Measurements from ENCODE around the gene SLC45A2.

DNA sequence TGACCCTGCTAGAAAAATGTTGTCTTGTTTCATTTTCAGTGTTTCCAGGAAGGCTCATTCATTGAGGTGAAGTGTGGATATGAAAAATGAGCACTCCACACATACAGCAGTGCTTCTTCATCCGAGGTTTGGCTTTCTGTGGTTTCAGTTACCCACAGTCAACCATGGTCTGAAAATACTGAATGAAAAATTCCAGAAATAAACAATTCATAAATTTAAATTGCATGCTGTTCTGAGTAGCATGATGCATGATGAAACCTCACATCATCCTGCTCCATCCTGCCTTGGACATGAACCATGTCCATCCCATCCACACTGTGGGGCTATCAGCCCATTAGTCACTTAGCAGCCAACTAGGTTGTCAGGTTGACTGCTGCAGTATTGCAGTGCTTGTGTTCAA, 10.4 kb upstream of the SLC45A2 start:
- TF ChIP-seq EP300 (IDR thresholded peaks at IDR 0.05; ENCODE audit: borderline replicate concordance) (no peak), TEAD4 (IDR thresholded peaks at IDR 0.05) (no peak), RAD21 (IDR thresholded peaks at IDR 0.05; ENCODE audit: low read depth) (no peak), YY1 (IDR thresholded peaks at IDR 0.05; ENCODE audit: low read depth) (no peak), CREB1 (IDR thresholded peaks at IDR 0.05; ENCODE audit: low read depth) (no peak), TCF12 (IDR thresholded peaks at IDR 0.05; ENCODE audit: low read depth) (no peak), ZBTB7A (IDR thresholded peaks at IDR 0.05; ENCODE audit: low read depth) (no peak), FOXM1 (IDR thresholded peaks at IDR 0.05; ENCODE audit: borderline replicate concordance, low read depth) (no peak), TAF1 (IDR thresholded peaks at IDR 0.05; ENCODE audit: low read depth) (no peak), CEBPB (IDR thresholded peaks at IDR 0.05) (no peak), NFIC (IDR thresholded peaks at IDR 0.05) (no peak)
- TF ChIP-seq, protein P1, sequence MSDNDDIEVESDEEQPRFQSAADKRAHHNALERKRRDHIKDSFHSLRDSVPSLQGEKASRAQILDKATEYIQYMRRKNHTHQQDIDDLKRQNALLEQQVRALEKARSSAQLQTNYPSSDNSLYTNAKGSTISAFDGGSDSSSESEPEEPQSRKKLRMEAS (IDR thresholded peaks at IDR 0.05) = no peak
- TF ChIP-seq, protein P2, sequence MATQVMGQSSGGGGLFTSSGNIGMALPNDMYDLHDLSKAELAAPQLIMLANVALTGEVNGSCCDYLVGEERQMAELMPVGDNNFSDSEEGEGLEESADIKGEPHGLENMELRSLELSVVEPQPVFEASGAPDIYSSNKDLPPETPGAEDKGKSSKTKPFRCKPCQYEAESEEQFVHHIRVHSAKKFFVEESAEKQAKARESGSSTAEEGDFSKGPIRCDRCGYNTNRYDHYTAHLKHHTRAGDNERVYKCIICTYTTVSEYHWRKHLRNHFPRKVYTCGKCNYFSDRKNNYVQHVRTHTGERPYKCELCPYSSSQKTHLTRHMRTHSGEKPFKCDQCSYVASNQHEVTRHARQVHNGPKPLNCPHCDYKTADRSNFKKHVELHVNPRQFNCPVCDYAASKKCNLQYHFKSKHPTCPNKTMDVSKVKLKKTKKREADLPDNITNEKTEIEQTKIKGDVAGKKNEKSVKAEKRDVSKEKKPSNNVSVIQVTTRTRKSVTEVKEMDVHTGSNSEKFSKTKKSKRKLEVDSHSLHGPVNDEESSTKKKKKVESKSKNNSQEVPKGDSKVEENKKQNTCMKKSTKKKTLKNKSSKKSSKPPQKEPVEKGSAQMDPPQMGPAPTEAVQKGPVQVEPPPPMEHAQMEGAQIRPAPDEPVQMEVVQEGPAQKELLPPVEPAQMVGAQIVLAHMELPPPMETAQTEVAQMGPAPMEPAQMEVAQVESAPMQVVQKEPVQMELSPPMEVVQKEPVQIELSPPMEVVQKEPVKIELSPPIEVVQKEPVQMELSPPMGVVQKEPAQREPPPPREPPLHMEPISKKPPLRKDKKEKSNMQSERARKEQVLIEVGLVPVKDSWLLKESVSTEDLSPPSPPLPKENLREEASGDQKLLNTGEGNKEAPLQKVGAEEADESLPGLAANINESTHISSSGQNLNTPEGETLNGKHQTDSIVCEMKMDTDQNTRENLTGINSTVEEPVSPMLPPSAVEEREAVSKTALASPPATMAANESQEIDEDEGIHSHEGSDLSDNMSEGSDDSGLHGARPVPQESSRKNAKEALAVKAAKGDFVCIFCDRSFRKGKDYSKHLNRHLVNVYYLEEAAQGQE (IDR thresholded peaks at IDR 0.05; ENCODE audit: low read depth) = no peak
- TF ChIP-seq, protein P3, sequence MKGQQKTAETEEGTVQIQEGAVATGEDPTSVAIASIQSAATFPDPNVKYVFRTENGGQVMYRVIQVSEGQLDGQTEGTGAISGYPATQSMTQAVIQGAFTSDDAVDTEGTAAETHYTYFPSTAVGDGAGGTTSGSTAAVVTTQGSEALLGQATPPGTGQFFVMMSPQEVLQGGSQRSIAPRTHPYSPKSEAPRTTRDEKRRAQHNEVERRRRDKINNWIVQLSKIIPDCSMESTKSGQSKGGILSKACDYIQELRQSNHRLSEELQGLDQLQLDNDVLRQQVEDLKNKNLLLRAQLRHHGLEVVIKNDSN (IDR thresholded peaks at IDR 0.05) = no peak
